Ovary (tissue), 9 donors: ENCODE results near the gene EPHA10. TPM values are rescaled to one million over a fixed set of nuclear protein-coding genes. Genes with fewer than 3 reads are reported as not detected.

Source experiments
- DNase-seq, 5 donors: peaks; one replicate each; pipeline ENCODE4 v3.0.0-alpha.2; 2019 to 2020
- H3K27ac ChIP-seq, 2 donors: fragments of 200-600 bp; one replicate each; pipeline versions ENCODE4 v1.5.1 to v1.8.0; 2019 to 2022
- H3K27me3 ChIP-seq: fragments of 200-600 bp; one replicate; pipeline ENCODE4 v1.8.0; 2022
- H3K36me3 ChIP-seq: fragments of 200-600 bp; sonication (generic); one replicate; pipeline ENCODE4 v1.5.1; 2019
- H3K4me1 ChIP-seq: one replicate; pipeline ENCODE4 v1.8.1; 2013; ENCODE audit warnings: mild to moderate bottlenecking, moderate library complexity; ENCODE audit not compliant: insufficient read depth
- H3K4me3 ChIP-seq: fragments of 200-600 bp; sonication (generic); one replicate; pipeline ENCODE4 v1.5.1; 2017
- H3K9me3 ChIP-seq, 2 donors: fragments of 200-600 bp in 1 of 2; sonication (generic) in 1 of 2; one replicate each; pipeline versions ENCODE4 v1.5.1 to v1.8.1; 2013 to 2019; ENCODE audit warnings: mild to moderate bottlenecking in 1 of 2, moderate library complexity in 1 of 2
- EP300 ChIP-seq: sonication (generic); formaldehyde crosslinking; IDR thresholded peaks from one replicate; pipeline ENCODE4 v1.6.1; 2017; ENCODE audit warnings: antibody characterized with exemption
- POLR2A ChIP-seq: fragments of 450-650 bp; IDR thresholded peaks from one replicate; pipeline ENCODE4 v1.6.1; 2017; ENCODE audit warnings: antibody characterized with exemption, mild to moderate bottlenecking, moderate library complexity
- WGBS, 3 donors: extraction: QIAGEN DNeasy Blood & Tissue Kit in 1 of 3; methylation state at CpG; one replicate each; pipeline versions ENCODE4 v1.1.5 to v1.1.7; 2013 to 2017; 5-methylcytosine and 5-hydroxymethylcytosine counted together
- intact Hi-C, 4 donors: fragments of 100-400 bp; cut with DNase I; formaldehyde crosslinking; loops; one replicate each; pipeline versions ENCODE4 v1.11.0 to v1.15.1; 2022 to 2023
- polyA plus RNA-seq, 2 donors: library from polyadenylated mRNA; stranded (reverse); fragments of 200-250 nt in 1 of 2; fragments of 350-450 nt in 1 of 2; fragmentation: Illumina TruSeq in 1 of 2; extraction: RNeasy Lipid Tissue Mini Kit (QIAGEN cat#74804) in 1 of 2; gene quantifications; one replicate each; pipeline ENCODE4 v1.2.3, GENCODE V29; 2013 to 2014
- total RNA-seq, 7 donors: library from RNA; depleted of rRNA in 2 of 7; stranded (reverse); fragments of >200 nt in 2 of 7; fragmentation: NEBNext Ultra II Directional in 3 of 7; extraction: Animal tissue kit (Norgen Biotek cat#: 25700) in 3 of 7; gene quantifications; one replicate each; pipeline versions ENCODE4 v1.1.0 to v1.2.4, GENCODE V29; 2016 to 2023
- TF ChIP-seq, protein P1 (sequence below), 3 donors: fragments of 450-650 bp in 2 of 3; fragments of 200-600 bp in 1 of 3; IDR thresholded peaks; one replicate each; pipeline versions ENCODE4 v1.5.1 to v1.8.0; 2016 to 2022; ENCODE audit warnings: antibody characterized with exemption in 3 of 3, mild to moderate bottlenecking in 1 of 3
- donor health status: DM: no; HTN: no; CAD: no; lungs with moderate emphysema.
- donor health status: DM: no; HTN: no; CAD: no.
- donor health status: Bipolar disorder and iron deficiency.
- donor health status: DM: yes; HTN: yes; CAD: no.
- donor health status: DM: no; HTN: no; CAD: no.
- donor health status: DM: yes; HTN: yes; CAD: no.

EPHA10 gene
- total and polyA plus RNA-seq, 9 donors = 0.02 to 0.69 (median 0.30) TPM; not detected in 3

DNA sequence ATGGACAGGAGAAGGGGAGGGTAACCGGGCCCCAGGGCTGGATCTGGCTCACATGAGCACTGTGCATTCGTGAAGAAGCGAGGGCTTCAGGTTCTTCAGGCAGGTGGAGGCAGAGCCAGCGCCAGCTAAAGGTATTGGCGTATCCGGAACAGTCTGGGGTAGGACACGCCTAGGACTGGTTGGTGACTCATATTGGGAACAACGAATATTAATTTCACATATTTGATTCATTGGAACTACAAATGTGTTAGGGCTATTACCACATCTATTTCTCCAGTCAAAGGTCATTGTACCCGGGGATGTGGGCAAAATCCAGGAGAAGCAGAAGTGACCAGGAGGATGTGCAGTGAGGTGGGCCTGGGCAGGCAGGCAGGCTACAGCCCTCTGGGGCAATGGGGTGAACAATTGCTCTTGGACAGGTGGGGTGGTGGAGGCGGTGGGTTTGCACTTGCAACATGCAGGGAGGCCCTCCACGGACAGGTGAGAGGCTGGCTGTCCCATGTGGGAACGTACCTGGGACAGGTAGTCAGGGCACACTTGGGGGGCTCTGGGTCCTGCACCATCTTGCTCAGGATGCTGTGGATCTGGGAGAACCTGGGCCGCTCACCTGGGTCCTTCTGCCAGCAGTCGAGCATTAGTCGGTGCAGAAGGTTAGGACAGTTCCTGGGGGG lies 45.9 kb downstream of the EPHA10 start:
- WGBS, 3 donors = 84 to 87% (median 87%) methylated on average over 15 of the region's 15 CpGs
- H3K9me3 ChIP-seq = no peaks in the 10 kb centered on the region
- no peak overlapping the region for H3K4me3 ChIP-seq
- DNase-seq = no peak
- intact Hi-C loops = no loop called here
- no peaks in the 10 kb centered on the region for H3K27me3 ChIP-seq
- H3K27ac ChIP-seq = no peak overlapping the region
- H3K4me1 ChIP-seq = no peaks in the 10 kb centered on the region
- TF ChIP-seq, protein P1, sequence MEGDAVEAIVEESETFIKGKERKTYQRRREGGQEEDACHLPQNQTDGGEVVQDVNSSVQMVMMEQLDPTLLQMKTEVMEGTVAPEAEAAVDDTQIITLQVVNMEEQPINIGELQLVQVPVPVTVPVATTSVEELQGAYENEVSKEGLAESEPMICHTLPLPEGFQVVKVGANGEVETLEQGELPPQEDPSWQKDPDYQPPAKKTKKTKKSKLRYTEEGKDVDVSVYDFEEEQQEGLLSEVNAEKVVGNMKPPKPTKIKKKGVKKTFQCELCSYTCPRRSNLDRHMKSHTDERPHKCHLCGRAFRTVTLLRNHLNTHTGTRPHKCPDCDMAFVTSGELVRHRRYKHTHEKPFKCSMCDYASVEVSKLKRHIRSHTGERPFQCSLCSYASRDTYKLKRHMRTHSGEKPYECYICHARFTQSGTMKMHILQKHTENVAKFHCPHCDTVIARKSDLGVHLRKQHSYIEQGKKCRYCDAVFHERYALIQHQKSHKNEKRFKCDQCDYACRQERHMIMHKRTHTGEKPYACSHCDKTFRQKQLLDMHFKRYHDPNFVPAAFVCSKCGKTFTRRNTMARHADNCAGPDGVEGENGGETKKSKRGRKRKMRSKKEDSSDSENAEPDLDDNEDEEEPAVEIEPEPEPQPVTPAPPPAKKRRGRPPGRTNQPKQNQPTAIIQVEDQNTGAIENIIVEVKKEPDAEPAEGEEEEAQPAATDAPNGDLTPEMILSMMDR (IDR thresholded peaks at IDR 0.05) = no peak
- TF ChIP-seq POLR2A = no peak
- no peak for TF ChIP-seq EP300
- H3K36me3 ChIP-seq = no peaks in the 10 kb centered on the region

DNA sequence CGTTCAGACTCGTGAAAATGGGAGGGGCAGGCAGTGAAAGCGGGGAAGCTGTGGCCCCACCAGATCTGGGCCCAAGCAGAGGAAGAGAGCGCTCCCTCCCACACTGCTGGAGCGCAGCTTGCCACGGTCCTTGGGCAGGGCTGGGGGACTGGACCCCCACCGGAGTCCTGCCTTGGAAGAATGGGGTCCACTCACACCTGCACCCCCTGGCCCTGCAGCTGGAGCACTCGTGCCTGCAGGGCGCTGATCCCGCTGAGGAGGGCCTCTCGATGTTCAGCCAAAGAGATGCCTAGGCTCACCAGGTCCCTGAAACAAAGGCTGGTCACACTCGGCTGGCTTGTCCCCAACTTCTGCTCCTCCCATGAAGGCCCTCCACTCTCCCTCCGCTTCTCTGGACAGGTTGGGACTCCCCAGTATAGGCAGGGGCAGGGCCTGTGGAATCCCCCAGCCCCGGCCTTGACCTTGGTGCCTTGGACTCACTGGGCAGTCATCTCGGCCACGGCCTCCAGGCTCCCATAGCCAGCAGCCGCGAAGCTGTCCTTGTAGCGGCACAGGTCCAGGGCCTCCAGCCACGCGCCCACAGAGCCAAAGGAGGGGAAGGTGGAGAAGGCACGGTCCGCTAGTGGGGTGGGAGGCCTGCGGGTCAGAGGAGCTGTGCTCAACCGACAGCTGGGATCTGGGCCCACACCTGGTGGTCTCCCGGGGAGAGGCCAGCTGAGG lies 46.6 kb downstream of the EPHA10 start:
- no peak for TF ChIP-seq EP300
- no peak for TF ChIP-seq POLR2A
- TF ChIP-seq, protein P1 (IDR thresholded peaks at IDR 0.05) = no peak
- Histone ChIP-seq H3K9me3 (no peaks in the 10 kb centered on the region), H3K27me3 (no peaks in the 10 kb centered on the region), H3K4me3 (no peak overlapping the region), H3K36me3 (no peaks in the 10 kb centered on the region), H3K4me1 (no peaks in the 10 kb centered on the region), H3K27ac (no peak overlapping the region)
- DNase-seq = no peak
- WGBS, 3 donors = 69 to 79% (median 69%) methylated on average over 26 of the region's 26 CpGs
- intact Hi-C loops = no loop called here

DNA sequence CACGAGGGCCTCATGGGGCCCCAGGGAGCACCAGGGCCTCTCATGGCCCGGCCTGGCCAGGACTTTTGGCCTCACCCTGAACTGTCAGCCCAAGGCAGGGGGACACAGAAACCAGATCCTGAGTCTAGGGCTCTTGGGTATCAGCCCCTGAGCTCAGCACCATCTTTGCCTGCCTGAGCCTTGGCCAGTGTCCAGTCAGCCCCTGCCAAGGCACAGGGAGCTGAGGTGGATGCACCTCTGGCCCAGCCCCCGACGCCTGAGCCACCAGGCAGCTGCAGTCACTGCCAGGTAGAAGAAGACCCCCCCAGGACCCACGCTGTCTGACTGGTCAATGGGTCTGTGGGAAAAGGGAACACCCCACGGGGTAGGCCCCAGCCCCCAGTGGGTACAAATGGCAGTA lies 47.3 kb downstream of the EPHA10 start:
- intact Hi-C loops = no loop called here
- WGBS, 3 donors = 71 to 84% (median 77%) methylated on average over 6 of the region's 6 CpGs
- Histone ChIP-seq H3K4me1 (no peaks in the 10 kb centered on the region), H3K27me3 (no peaks in the 10 kb centered on the region), H3K9me3 (no peaks in the 10 kb centered on the region), H3K27ac (no peak overlapping the region), H3K36me3 (no peaks in the 10 kb centered on the region), H3K4me3 (no peak overlapping the region)
- DNase-seq = no peak
- TF ChIP-seq, protein P1 (IDR thresholded peaks at IDR 0.05) = no peak
- TF ChIP-seq POLR2A = no peak
- TF ChIP-seq EP300 = no peak

DNA sequence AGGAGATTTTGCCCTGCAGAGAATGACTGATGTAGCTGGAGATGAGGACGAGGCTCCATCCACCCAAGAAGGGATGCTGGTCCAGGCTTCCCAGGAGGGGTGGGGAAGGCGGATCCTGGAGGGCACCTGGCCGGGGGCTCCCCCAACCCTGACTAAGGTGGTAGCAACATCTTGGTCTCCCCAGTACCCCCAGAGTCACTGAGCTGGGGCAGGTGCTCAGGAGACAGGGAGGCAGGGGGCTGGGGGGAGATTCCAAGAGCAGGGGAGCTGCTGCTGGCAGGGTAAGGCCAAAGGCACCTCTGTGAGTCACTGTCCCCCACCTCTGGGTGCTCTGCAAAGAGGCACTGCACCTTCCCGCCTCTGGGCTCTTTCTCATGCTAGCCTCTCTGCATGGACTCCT lies 48.6 kb downstream of the EPHA10 start:
- Histone ChIP-seq H3K27ac (no peak overlapping the region), H3K36me3 (no peaks in the 10 kb centered on the region), H3K27me3 (no peaks in the 10 kb centered on the region), H3K4me3 (no peak overlapping the region), H3K4me1 (no peaks in the 10 kb centered on the region), H3K9me3 (no peaks in the 10 kb centered on the region)
- DNase-seq = no peak
- intact Hi-C loops = no loop called here
- TF ChIP-seq, protein P1 (IDR thresholded peaks at IDR 0.05) = no peak
- TF ChIP-seq EP300 = no peak
- no peak for TF ChIP-seq POLR2A
- WGBS, 3 donors = 71 to 76% (median 75%) methylated on average over 4 of the region's 4 CpGs
